ENCODE results near the gene EDC3.

DNA sequence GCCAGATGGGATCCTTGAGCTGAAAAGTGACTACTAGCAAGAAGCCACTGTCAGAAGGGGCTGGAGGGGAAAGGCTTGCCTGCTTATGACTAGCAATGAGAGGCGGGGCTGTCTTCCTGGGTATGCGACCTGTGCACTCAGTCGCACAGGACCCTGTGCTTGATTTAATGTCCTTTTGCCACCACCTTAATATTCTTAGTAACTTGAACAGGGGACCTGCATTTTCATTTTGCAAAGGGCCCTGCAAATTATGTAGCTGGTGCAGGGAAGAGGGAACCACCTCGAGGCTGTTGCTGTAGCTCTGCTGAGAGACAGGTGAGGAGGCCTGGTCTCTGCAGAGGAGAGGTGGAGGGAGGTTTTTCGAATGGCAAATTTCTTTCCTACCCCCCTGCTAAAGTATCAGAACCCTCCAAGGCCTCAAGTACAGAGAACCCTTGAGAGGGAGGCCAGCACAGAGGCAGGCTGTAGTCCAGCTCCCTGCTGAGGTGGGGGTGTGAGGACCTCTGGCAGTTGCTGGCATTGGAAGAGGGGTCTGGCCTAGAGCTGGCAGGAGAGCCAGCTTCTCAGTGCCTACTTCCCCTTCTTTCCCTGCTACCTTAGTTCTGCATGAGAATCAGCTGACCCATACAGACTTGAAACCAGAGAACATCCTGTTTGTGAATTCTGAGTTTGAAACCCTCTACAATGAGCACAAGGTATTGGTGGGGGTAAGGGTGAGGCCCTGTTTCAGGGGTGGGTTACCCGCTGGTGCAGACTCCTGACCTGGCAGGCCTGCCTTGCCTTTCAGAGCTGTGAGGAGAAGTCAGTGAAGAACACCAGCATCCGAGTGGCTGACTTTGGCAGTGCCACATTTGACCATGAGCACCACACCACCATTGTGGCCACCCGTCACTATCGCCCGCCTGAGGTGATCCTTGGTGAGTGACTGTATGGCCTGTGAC is 68.8 kb downstream of the EDC3 start:
- no peak for TF ChIP-seq GABPA (tag; conservative IDR thresholded peaks at IDR 0.05; ENCODE audit: low read depth)
- TF ChIP-seq PCBP1 (IDR thresholded peaks at IDR 0.05; ENCODE audit: low read depth, low read length, poor library complexity, severe bottlenecking), result no peak
- no peak for TF ChIP-seq CTBP1 (IDR thresholded peaks at IDR 0.05; ENCODE audit: borderline replicate concordance)
- TF ChIP-seq HDGF (IDR thresholded peaks at IDR 0.05), result no peak
- TF ChIP-seq, protein P1, sequence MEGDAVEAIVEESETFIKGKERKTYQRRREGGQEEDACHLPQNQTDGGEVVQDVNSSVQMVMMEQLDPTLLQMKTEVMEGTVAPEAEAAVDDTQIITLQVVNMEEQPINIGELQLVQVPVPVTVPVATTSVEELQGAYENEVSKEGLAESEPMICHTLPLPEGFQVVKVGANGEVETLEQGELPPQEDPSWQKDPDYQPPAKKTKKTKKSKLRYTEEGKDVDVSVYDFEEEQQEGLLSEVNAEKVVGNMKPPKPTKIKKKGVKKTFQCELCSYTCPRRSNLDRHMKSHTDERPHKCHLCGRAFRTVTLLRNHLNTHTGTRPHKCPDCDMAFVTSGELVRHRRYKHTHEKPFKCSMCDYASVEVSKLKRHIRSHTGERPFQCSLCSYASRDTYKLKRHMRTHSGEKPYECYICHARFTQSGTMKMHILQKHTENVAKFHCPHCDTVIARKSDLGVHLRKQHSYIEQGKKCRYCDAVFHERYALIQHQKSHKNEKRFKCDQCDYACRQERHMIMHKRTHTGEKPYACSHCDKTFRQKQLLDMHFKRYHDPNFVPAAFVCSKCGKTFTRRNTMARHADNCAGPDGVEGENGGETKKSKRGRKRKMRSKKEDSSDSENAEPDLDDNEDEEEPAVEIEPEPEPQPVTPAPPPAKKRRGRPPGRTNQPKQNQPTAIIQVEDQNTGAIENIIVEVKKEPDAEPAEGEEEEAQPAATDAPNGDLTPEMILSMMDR (IDR thresholded peaks at IDR 0.05 in 2 of 3, conservative IDR thresholded peaks at IDR 0.05 in 1 of 3; ENCODE audit: insufficient read depth in 2 of 3, low read depth in 1 of 3, low read length in 3 of 3), result no peak
- no peak for TF ChIP-seq CBX3 (IDR thresholded peaks at IDR 0.05; ENCODE audit: borderline replicate concordance in 1 of 2, low read length in 2 of 2)
- no peak for TF ChIP-seq PHB2 (IDR thresholded peaks at IDR 0.05; ENCODE audit: low read depth)
- no peak for TF ChIP-seq ZNF639 (CRISPR knock-in tag; conservative IDR thresholded peaks at IDR 0.05 in 1 of 2, IDR thresholded peaks at IDR 0.05 in 1 of 2)
- TF ChIP-seq RNF219 (CRISPR knock-in tag; IDR thresholded peaks at IDR 0.05), result no peak

All from K562 (cell line).